Keratinocyte (primary cell): Measurements from ENCODE around the gene ARHGEF19. TPM values are rescaled to one million over a fixed set of nuclear protein-coding genes. Genes with fewer than 3 reads are reported as not detected.

Experiments used
- DNase-seq: peaks from one replicate; pipeline ENCODE4 v3.0.0-alpha.2; 2011; ENCODE audit warnings: low read depth, missing footprints, low spot score
- FAIRE-seq: peaks from 2 replicates; lab custom pipeline; 2011; peaks lifted over from hg19 to GRCh38; lab: Jason Lieb, UNC
- H2AFZ ChIP-seq: 2 replicates; pipeline ENCODE4 v1.6.0; 2012; ENCODE audit warnings: low read length, control low read depth, inconsistent platforms; ENCODE audit not compliant: control insufficient read depth
- H3K27ac ChIP-seq: 2 replicates; pipeline ENCODE4 v1.5.1; 2011; ENCODE audit warnings: low read length; ENCODE audit not compliant: control insufficient read depth, insufficient read depth
- H3K27me3 ChIP-seq: 3 replicates; pipeline ENCODE4 v1.6.0; 2011; ENCODE audit warnings: low read length; ENCODE audit not compliant: control insufficient read depth, insufficient read depth; ENCODE audit errors: extremely low read depth
- H3K36me3 ChIP-seq, 2 experiments: 2 replicates in 1 of 2; 3 replicates in 1 of 2; pipeline ENCODE4 v1.5.1; 2011; ENCODE audit warnings: low read length in 2 of 2, mild to moderate bottlenecking in 1 of 2; ENCODE audit not compliant: control insufficient read depth in 2 of 2, insufficient read depth in 2 of 2; ENCODE audit errors: extremely low read depth in 1 of 2
- H3K4me1 ChIP-seq: 3 replicates; pipeline ENCODE4 v1.5.1; 2011; ENCODE audit warnings: low read length; ENCODE audit not compliant: control insufficient read depth, insufficient read depth; ENCODE audit errors: extremely low read depth
- H3K4me2 ChIP-seq: 3 replicates; pipeline ENCODE4 v1.6.0; 2011; ENCODE audit warnings: low read depth, low read length; ENCODE audit not compliant: control insufficient read depth, insufficient read depth; ENCODE audit errors: extremely low read depth
- H3K4me3 ChIP-seq, 3 experiments: fragments of 200-600 bp in 1 of 3; sonication (generic) in 1 of 3; 2 replicates in 2 of 3; 3 replicates in 1 of 3; pipeline ENCODE4 v1.5.1; 2011 to 2016; ENCODE audit warnings: low read length in 3 of 3, mild to moderate bottlenecking in 3 of 3, control low read depth in 2 of 3, inconsistent platforms in 1 of 3, low read depth in 1 of 3, mixed read lengths in 1 of 3, mixed run types in 1 of 3, moderate library complexity in 1 of 3; ENCODE audit not compliant: control insufficient read depth in 2 of 3, insufficient read depth in 2 of 3; ENCODE audit errors: extremely low read depth in 1 of 3
- H3K79me2 ChIP-seq: 2 replicates; pipeline ENCODE4 v1.6.0; 2012; ENCODE audit warnings: low read length; ENCODE audit not compliant: control insufficient read depth, insufficient read depth
- H3K9ac ChIP-seq: 3 replicates; pipeline ENCODE4 v1.6.0; 2011; ENCODE audit warnings: low read length; ENCODE audit not compliant: control insufficient read depth, insufficient read depth; ENCODE audit errors: extremely low read depth
- H3K9me1 ChIP-seq: 3 replicates; pipeline ENCODE4 v1.6.0; 2011; ENCODE audit warnings: low read length; ENCODE audit not compliant: control insufficient read depth, insufficient read depth; ENCODE audit errors: extremely low read depth
- H3K9me3 ChIP-seq: 2 replicates; pipeline ENCODE4 v1.5.1; 2012; ENCODE audit warnings: low read depth, low read length; ENCODE audit not compliant: control insufficient read depth
- H4K20me1 ChIP-seq: 3 replicates; pipeline ENCODE4 v1.6.0; 2011; ENCODE audit warnings: low read length; ENCODE audit not compliant: control insufficient read depth, insufficient read depth; ENCODE audit errors: extremely low read depth
- EZH2 ChIP-seq: IDR thresholded peaks from one replicate; pipeline ENCODE4 v1.6.1; 2012; ENCODE audit warnings: inconsistent platforms, mild to moderate bottlenecking, low read length, moderate library complexity
- dilution Hi-C: fragments of 300-500 bp; cut with MboI; formaldehyde crosslinking; loops from one replicate; pipeline ENCODE4 v1.7.0; 2020; ENCODE audit warnings: low sequenced_read_pairs; ENCODE audit not compliant: extremely low pct_ligation_motif_present
- polyA plus RNA-seq, 5 experiments: library from polyadenylated mRNA; depleted of rRNA in 3 of 5; stranded (reverse) in 3 of 5; stranded (forward) in 1 of 5; unstranded in 1 of 5; fragments of >200 nt; gene quantifications; 1 replicate in 1 of 5; 2 replicates in 3 of 5; 3 replicates in 1 of 5; pipeline versions ENCODE4 v1.2.1 to v1.2.3, GENCODE V29; 2011 to 2012; ENCODE audit warnings: missing spikeins in 2 of 5, low read depth in 1 of 5, low replicate concordance in 1 of 5
- small RNA-seq, 3 experiments: library from RNA; depleted of rRNA; stranded (forward); fragments of <200 nt; gene quantifications; one replicate each; pipeline ENCODE3, GENCODE V24; 2012; ENCODE audit warnings: low read depth in 3 of 3, low replicate concordance in 1 of 3; ENCODE audit not compliant: insufficient read length in 3 of 3
- TF ChIP-seq, protein P1 (sequence below), 3 experiments: IDR thresholded peaks in 1 of 3; conservative IDR thresholded peaks in 1 of 3; optimal IDR thresholded peaks in 1 of 3; 2 replicates in 2 of 3; 3 replicates in 1 of 3; pipeline versions ENCODE3 to v1.5.1; 2011; ENCODE audit warnings: low read length in 3 of 3, mild to moderate bottlenecking in 3 of 3, moderate library complexity in 2 of 3, control low read depth in 1 of 3, inconsistent platforms in 1 of 3; ENCODE audit not compliant: insufficient read depth in 2 of 3; ENCODE audit errors: extremely low read depth in 1 of 3

The ARHGEF19 gene
- polyA plus RNA-seq, 1 donor (not counting 4 experiments of a cell fraction or from before 2014, with no cell fraction given): 5.0 TPM

DNA sequence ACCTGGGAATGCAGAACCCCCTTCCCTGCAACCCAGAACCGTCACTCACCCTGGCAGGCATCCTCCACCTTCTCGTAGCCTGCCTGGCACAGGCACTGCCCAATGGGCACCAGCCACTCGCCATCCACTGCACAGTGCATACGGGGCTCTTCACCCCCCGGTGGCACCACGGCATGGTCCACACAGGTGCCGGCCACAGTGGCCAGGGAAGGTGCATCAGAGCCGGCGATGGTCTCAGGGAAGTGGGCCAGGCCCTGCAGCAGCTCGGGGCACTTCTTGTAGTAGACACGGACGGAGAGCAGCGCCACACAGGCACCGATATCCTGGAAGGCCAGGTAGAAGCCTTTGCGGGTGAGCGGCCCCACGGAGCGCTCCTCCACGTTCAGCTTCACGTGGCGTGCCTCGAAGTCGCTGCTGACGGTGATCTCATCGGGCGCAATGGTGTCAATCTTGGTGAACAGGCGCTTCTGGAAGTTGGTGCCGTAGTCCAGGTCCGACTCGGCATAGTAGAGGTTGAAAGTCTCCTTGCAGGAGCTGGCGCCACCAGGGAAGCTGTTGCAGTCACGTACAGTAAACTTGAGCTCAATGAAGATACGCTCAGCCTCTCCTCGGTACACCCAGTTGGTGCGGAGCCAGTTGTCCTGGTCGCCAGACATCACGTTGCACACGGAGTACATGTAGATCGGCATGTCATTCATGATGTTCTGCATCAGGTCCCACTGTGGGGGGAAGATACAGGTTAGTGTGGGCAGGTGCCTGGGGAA is 63.9 kb downstream of the ARHGEF19 start:
- Histone ChIP-seq H4K20me1 (peaks cover 60% of the 10 kb centered on the region), H3K9ac (no peak overlapping the region), H3K9me3 (no peaks in the 10 kb centered on the region), H3K9me1 (peaks cover 4% of the 10 kb centered on the region), H3K27ac (no peak overlapping the region), H3K36me3 (peaks cover 30 to 92% of the 10 kb centered on the region in 2 experiments), H3K27me3 (no peaks in the 10 kb centered on the region), H3K4me3 (peak overlapping the region in 2 of 3 experiments; percentile 5 to 26), H3K4me2 (peak overlapping the region; percentile 75), H3K79me2 (peaks cover 94% of the 10 kb centered on the region), H3K4me1 (peaks cover 89% of the 10 kb centered on the region), H2AFZ (no peak overlapping the region)
- FAIRE-seq (no peak), DNase-seq (no peak)
- TF ChIP-seq EZH2: no peak
- TF ChIP-seq, protein P1, sequence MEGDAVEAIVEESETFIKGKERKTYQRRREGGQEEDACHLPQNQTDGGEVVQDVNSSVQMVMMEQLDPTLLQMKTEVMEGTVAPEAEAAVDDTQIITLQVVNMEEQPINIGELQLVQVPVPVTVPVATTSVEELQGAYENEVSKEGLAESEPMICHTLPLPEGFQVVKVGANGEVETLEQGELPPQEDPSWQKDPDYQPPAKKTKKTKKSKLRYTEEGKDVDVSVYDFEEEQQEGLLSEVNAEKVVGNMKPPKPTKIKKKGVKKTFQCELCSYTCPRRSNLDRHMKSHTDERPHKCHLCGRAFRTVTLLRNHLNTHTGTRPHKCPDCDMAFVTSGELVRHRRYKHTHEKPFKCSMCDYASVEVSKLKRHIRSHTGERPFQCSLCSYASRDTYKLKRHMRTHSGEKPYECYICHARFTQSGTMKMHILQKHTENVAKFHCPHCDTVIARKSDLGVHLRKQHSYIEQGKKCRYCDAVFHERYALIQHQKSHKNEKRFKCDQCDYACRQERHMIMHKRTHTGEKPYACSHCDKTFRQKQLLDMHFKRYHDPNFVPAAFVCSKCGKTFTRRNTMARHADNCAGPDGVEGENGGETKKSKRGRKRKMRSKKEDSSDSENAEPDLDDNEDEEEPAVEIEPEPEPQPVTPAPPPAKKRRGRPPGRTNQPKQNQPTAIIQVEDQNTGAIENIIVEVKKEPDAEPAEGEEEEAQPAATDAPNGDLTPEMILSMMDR (optimal IDR thresholded peaks at IDR 0.05 in 1 of 3, IDR thresholded peaks at IDR 0.05 in 1 of 3, conservative IDR thresholded peaks at IDR 0.05 in 1 of 3; ENCODE audit: extremely low read depth in 1 of 3, insufficient read depth in 2 of 3, low read length in 3 of 3): no peak
- dilution Hi-C loops: no loop called here

Small RNAs within 50 kb of the gene (small RNA-seq; reads per million reads assigned to genes)
- gene MT1XP1: 0 reads per million in 3 experiments

Other genes starting within 250 kb of the ARHGEF19 start
- gene ZBTB17, start 236.6 kb downstream of the ARHGEF19 start, polyA plus RNA-seq: 18.4 to 46.0 TPM (median 19.7 TPM) in 3 replicates
- gene SRARP, start 208.4 kb downstream of the ARHGEF19 start, polyA plus RNA-seq: not detected in 3 replicates
- gene HSPB7, start 194.6 kb downstream of the ARHGEF19 start, polyA plus RNA-seq: 0.03 to 0.05 TPM in 2 of 3 replicates, not detected in the other
- not detected in 3 replicates for gene CLCNKA, start 190.6 kb downstream of the ARHGEF19 start, polyA plus RNA-seq
- 0.10 TPM in 1 of 3 replicates, not detected in the others for gene CLCNKB, start 168.9 kb downstream of the ARHGEF19 start, polyA plus RNA-seq
- 0.31 to 0.64 TPM (median 0.56 TPM) in 3 replicates for gene FAM131C, start 139.0 kb downstream of the ARHGEF19 start, polyA plus RNA-seq
- gene EPHA2, start 56.6 kb downstream of the ARHGEF19 start, polyA plus RNA-seq: 55.6 to 70.9 TPM (median 60.3 TPM) in 3 replicates
- gene CPLANE2, start 24.5 kb upstream of the ARHGEF19 start, polyA plus RNA-seq: 1.7 to 3.6 TPM (median 2.5 TPM) in 3 replicates
- 14.1 to 18.0 TPM (median 15.8 TPM) in 3 replicates for gene FBXO42, start 139.8 kb upstream of the ARHGEF19 start, polyA plus RNA-seq
- 68.7 to 106 TPM (median 74.1 TPM) in 3 replicates for gene SZRD1, start 154.6 kb upstream of the ARHGEF19 start, polyA plus RNA-seq
- gene SPATA21, start 224.8 kb upstream of the ARHGEF19 start, polyA plus RNA-seq: 0.04 TPM in 1 of 3 replicates, not detected in the others
- 75.7 to 90.2 TPM (median 84.9 TPM) in 3 replicates for gene NECAP2, start 228.1 kb upstream of the ARHGEF19 start, polyA plus RNA-seq